HEK293T (cell line): ENCODE measurements around the gene HTT.

Experiments used
- ARNT ChIP-seq: fragments of 450-650 bp; IDR thresholded peaks from 2 replicates; pipeline ENCODE4 v1.6.1; 2017; ENCODE audit warnings: mild to moderate bottlenecking
- FOXA1 ChIP-seq: fragments of 450-650 bp; IDR thresholded peaks from 2 replicates; pipeline ENCODE4 v1.6.1; 2016; ENCODE audit warnings: mild to moderate bottlenecking
- FOXK2 ChIP-seq: fragments of 450-650 bp; IDR thresholded peaks from 2 replicates; pipeline ENCODE4 v1.6.1; 2016; ENCODE audit warnings: mild to moderate bottlenecking
- HDGF ChIP-seq: fragments of 450-650 bp; IDR thresholded peaks from 2 replicates; pipeline ENCODE4 v1.6.1; 2017; ENCODE audit warnings: antibody characterized with exemption, borderline replicate concordance
- L3MBTL2 ChIP-seq: fragments of 450-650 bp; conservative IDR thresholded peaks from 2 replicates; pipeline ENCODE4 v1.6.1; 2016; ENCODE audit warnings: mild to moderate bottlenecking
- LEF1 ChIP-seq: fragments of 450-650 bp; IDR thresholded peaks from 2 replicates; pipeline ENCODE4 v1.6.1; 2017; ENCODE audit warnings: mild to moderate bottlenecking, borderline replicate concordance
- NFRKB ChIP-seq: fragments of 450-650 bp; IDR thresholded peaks from 2 replicates; pipeline ENCODE4 v1.6.1; 2016; ENCODE audit warnings: mild to moderate bottlenecking, moderate library complexity
- SP1 ChIP-seq: fragments of 450-650 bp; IDR thresholded peaks from 2 replicates; pipeline ENCODE4 v1.6.1; 2017
- SUZ12 ChIP-seq: fragments of 450-650 bp; IDR thresholded peaks from 2 replicates; pipeline ENCODE4 v1.6.1; 2016; ENCODE audit warnings: mild to moderate bottlenecking
- TARDBP ChIP-seq: fragments of 450-650 bp; IDR thresholded peaks from 2 replicates; pipeline ENCODE4 v1.6.1; 2016
- ZNF384 ChIP-seq: fragments of 450-650 bp; IDR thresholded peaks from 2 replicates; pipeline ENCODE4 v1.6.1; 2016
- TF ChIP-seq, protein P1 (sequence below): fragments of 450-650 bp; IDR thresholded peaks from 2 replicates; pipeline ENCODE4 v1.6.1; 2016

DNA sequence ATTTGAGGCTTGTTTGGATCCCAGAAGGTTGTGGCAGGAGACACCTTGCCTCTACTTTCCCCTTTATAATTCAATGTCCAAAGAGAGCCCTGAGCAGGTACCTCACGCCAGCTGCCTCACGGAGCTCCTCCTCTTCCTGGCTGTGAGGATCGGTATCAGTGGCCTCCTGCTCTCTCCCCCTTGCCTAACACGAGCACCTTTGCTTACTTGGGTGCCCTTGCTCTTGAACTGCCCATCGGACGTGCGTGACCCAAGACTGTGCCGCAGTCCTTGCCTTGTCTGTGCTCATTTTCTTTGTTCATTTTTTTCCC lies 146.7 kb downstream of the HTT start:
- no peak for TF ChIP-seq SP1
- no peak for TF ChIP-seq FOXK2
- TF ChIP-seq, protein P1, sequence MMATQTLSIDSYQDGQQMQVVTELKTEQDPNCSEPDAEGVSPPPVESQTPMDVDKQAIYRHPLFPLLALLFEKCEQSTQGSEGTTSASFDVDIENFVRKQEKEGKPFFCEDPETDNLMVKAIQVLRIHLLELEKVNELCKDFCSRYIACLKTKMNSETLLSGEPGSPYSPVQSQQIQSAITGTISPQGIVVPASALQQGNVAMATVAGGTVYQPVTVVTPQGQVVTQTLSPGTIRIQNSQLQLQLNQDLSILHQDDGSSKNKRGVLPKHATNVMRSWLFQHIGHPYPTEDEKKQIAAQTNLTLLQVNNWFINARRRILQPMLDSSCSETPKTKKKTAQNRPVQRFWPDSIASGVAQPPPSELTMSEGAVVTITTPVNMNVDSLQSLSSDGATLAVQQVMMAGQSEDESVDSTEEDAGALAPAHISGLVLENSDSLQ, result no peak
- TF ChIP-seq NFRKB, result no peak
- no peak for TF ChIP-seq FOXA1
- no peak for TF ChIP-seq L3MBTL2
- TF ChIP-seq ARNT, result no peak
- no peak for TF ChIP-seq ZNF384
- TF ChIP-seq TARDBP, result no peak
- no peak for TF ChIP-seq LEF1
- no peak for TF ChIP-seq HDGF
- no peak for TF ChIP-seq SUZ12
